Measurements from ENCODE around the gene ROBO4.
A peak's percentile ranks its signal among the peaks of the same experiment; 100 is the strongest.

ROBO4 gene

GRCh38 chr11:124865181-124865901, 32.3 kb downstream of the ROBO4 start, which contains the start of gene ROBO3:
TSS of gene ROBO3 (plus strand) at chr11:124865432. CDS start at chr11:124865578, 146 bp downstream.
- in situ Hi-C loops (cut with HindIII; ENCODE audit: low sequenced_read_pairs), result no loop called here
- H3K4me3 ChIP-seq (ENCODE audit: low read depth, low read length), result peak within 1 kb of the TSS; percentile 32
- TF ChIP-seq CTCF (IDR thresholded peaks at IDR 0.05; ENCODE audit: low read depth, low read length, missing control alignments), result no peak
- no peak for DNase-seq (ENCODE audit: low read depth)

- no peak for DNase-seq (ENCODE audit: low read depth)
- in situ Hi-C loops (cut with HindIII; ENCODE audit: low sequenced_read_pairs), result no loop called here
- no peak overlapping the region for H3K4me3 ChIP-seq (ENCODE audit: low read depth, low read length)
- TF ChIP-seq CTCF (IDR thresholded peaks at IDR 0.05; ENCODE audit: low read depth, low read length, missing control alignments), result no peak
These were observed 32.8 kb downstream of the ROBO4 start for GRCh38 chr11:124864892-124865180.

- in situ Hi-C loops (cut with HindIII; ENCODE audit: low sequenced_read_pairs), result no loop called here
- no peak for DNase-seq (ENCODE audit: low read depth)
- no peak for TF ChIP-seq CTCF (IDR thresholded peaks at IDR 0.05; ENCODE audit: low read depth, low read length, missing control alignments)
- no peak overlapping the region for H3K4me3 ChIP-seq (ENCODE audit: low read depth, low read length)
These were observed 33.3 kb downstream of the ROBO4 start for GRCh38 chr11:124864176-124864891.

GRCh38 chr11:124863826-124864165, 33.9 kb downstream of the ROBO4 start:
- DNase-seq (ENCODE audit: low read depth), result no peak
- in situ Hi-C loops (cut with HindIII; ENCODE audit: low sequenced_read_pairs), result no loop called here
- TF ChIP-seq CTCF (IDR thresholded peaks at IDR 0.05; ENCODE audit: low read depth, low read length, missing control alignments), result no peak
- H3K4me3 ChIP-seq (ENCODE audit: low read depth, low read length), result no peak overlapping the region

- DNase-seq (ENCODE audit: low read depth), result no peak
- no peak for TF ChIP-seq CTCF (IDR thresholded peaks at IDR 0.05; ENCODE audit: low read depth, low read length, missing control alignments)
- in situ Hi-C loops (cut with HindIII; ENCODE audit: low sequenced_read_pairs), result no loop called here
- H3K4me3 ChIP-seq (ENCODE audit: low read depth, low read length), result peak overlapping the region; percentile 9
These were observed 34.4 kb downstream of the ROBO4 start for GRCh38 chr11:124863137-124863825.

- TF ChIP-seq CTCF (IDR thresholded peaks at IDR 0.05; ENCODE audit: low read depth, low read length, missing control alignments), result no peak
These were observed 36.0 kb downstream of the ROBO4 start for GRCh38 chr11:124861670-124862069.

More at GRCh38 chr11:124861670-124862069, 36.0 kb downstream of the ROBO4 start:
- H3K4me3 ChIP-seq (ENCODE audit: low read depth, low read length), result no peak overlapping the region
- DNase-seq (ENCODE audit: low read depth), result no peak
- in situ Hi-C loops (cut with HindIII; ENCODE audit: low sequenced_read_pairs), result no loop called here
